H1 (cell line): ENCODE data around the gene CRB2. TPM values are rescaled to one million over a fixed set of nuclear protein-coding genes. Genes with fewer than 3 reads are reported as not detected.

Experiments
- CTCF ChIA-PET: fragments of 300-600 bp; sonication (Branson Sonifier 250); formaldehyde crosslinking; loops from one replicate; lab custom pipeline; 2021; ENCODE audit not compliant: partially characterized antibody; lab: Charles Lee
- POLR2A ChIA-PET: fragments of 300-600 bp; sonication (Branson Sonifier 250); formaldehyde crosslinking; loops from one replicate; lab custom pipeline; 2021; ENCODE audit warnings: inconsistent platforms; ENCODE audit not compliant: partially characterized antibody; lab: Charles Lee
- DNase-seq, 2 experiments: peaks; one replicate each; pipeline versions ENCODE4 v3.0.0 to v3.0.0-alpha.2; 2010 to 2022; ENCODE audit warnings: low spot score in 2 of 2, low read depth in 1 of 2, mixed read lengths in 1 of 2
- FAIRE-seq: peaks from 2 replicates; lab custom pipeline; 2011; peaks lifted over from hg19 to GRCh38; lab: Jason Lieb, UNC
- H2AFZ ChIP-seq: 2 replicates; pipeline ENCODE4 v1.8.1; 2012; ENCODE audit warnings: low read length, inconsistent platforms
- H2AK5ac ChIP-seq: 2 replicates; pipeline ENCODE4 v1.6.1; 2013; ENCODE audit warnings: low read depth, low read length
- H2BK120ac ChIP-seq: replicated peaks from 2 replicates; pipeline ENCODE3; 2013; ENCODE audit warnings: low read depth, low read length, inconsistent platforms
- H2BK12ac ChIP-seq: 2 replicates; pipeline ENCODE4 v1.6.1; 2013; ENCODE audit warnings: low read depth, low read length
- H2BK15ac ChIP-seq: 2 replicates; pipeline ENCODE4 v1.6.1; 2013; ENCODE audit warnings: low read length
- H2BK20ac ChIP-seq: 2 replicates; pipeline ENCODE4 v1.6.1; 2013; ENCODE audit warnings: low read length
- H2BK5ac ChIP-seq: 2 replicates; pipeline ENCODE4 v1.6.1; 2013; ENCODE audit warnings: low read depth, low read length
- H3K14ac ChIP-seq: 2 replicates; pipeline ENCODE4 v1.6.1; 2013; ENCODE audit warnings: inconsistent platforms; ENCODE audit not compliant: insufficient read length
- H3K18ac ChIP-seq: 2 replicates; pipeline ENCODE4 v1.6.1; 2013; ENCODE audit warnings: low read length; ENCODE audit errors: extremely low read depth
- H3K23ac ChIP-seq: 2 replicates; pipeline ENCODE4 v1.6.1; 2013; ENCODE audit warnings: inconsistent platforms; ENCODE audit not compliant: insufficient read length
- H3K23me2 ChIP-seq: 2 replicates; pipeline ENCODE4 v1.6.1; 2013; ENCODE audit warnings: low read depth, low read length
- H3K27ac ChIP-seq: 2 replicates; pipeline ENCODE4 v1.6.1; 2011; ENCODE audit warnings: low read depth, low read length, inconsistent platforms
- H3K27me3 ChIP-seq, 4 experiments: replicated peaks in 1 of 4; 1 replicate in 1 of 4; 2 replicates in 3 of 4; pipeline versions ENCODE4 v1.6.1 to v1.8.1; 2011 to 2013; ENCODE audit warnings: low read length in 3 of 4, mild to moderate bottlenecking in 3 of 4, inconsistent platforms in 2 of 4, mixed read lengths in 2 of 4, moderate library complexity in 1 of 4; ENCODE audit not compliant: control insufficient read depth in 3 of 4, insufficient read depth in 3 of 4; ENCODE audit errors: extremely low read depth in 1 of 4
- H3K36me3 ChIP-seq, 4 experiments: 2 replicates each; pipeline versions ENCODE4 v1.6.1 to v1.8.1; 2011 to 2013; ENCODE audit warnings: mild to moderate bottlenecking in 4 of 4, low read length in 3 of 4, moderate library complexity in 2 of 4, control low read depth in 1 of 4, inconsistent platforms in 1 of 4; ENCODE audit not compliant: insufficient read depth in 4 of 4, control insufficient read depth in 2 of 4
- H3K4ac ChIP-seq: replicated peaks from 2 replicates; pipeline ENCODE3; 2013; ENCODE audit warnings: low read length, low read depth, mixed read lengths, inconsistent platforms; ENCODE audit not compliant: insufficient read length
- H3K4me1 ChIP-seq, 4 experiments: replicated peaks in 1 of 4; 1 replicate in 1 of 4; 2 replicates in 3 of 4; pipeline versions ENCODE4 v1.6.1 to v1.8.1; 2011 to 2013; ENCODE audit warnings: low read length in 3 of 4, inconsistent platforms in 2 of 4, mixed read lengths in 1 of 4; ENCODE audit not compliant: insufficient read depth in 4 of 4, control insufficient read depth in 3 of 4
- H3K4me2 ChIP-seq, 2 experiments: 2 replicates each; pipeline versions ENCODE4 v1.6.1 to v1.8.1; 2011 to 2013; ENCODE audit warnings: low read depth in 2 of 2, low read length in 2 of 2, control low read depth in 1 of 2, inconsistent platforms in 1 of 2, mild to moderate bottlenecking in 1 of 2; ENCODE audit not compliant: insufficient read depth in 1 of 2
- H3K4me3 ChIP-seq, 4 experiments: fragments of 200-600, 300-600 bp in 1 of 4; sonication (generic), shearing (Covaris generic), sonication (Bioruptor Twin) in 1 of 4; 2 replicates each; pipeline versions ENCODE4 v1.5.1 to v1.8.1; 2011 to 2016; ENCODE audit warnings: low read length in 4 of 4, low read depth in 3 of 4, control low read depth in 2 of 4, inconsistent platforms in 2 of 4, mild to moderate bottlenecking in 2 of 4, mixed read lengths in 1 of 4, moderate library complexity in 1 of 4; ENCODE audit not compliant: insufficient read depth in 2 of 4; ENCODE audit errors: extremely low read depth in 1 of 4
- H3K56ac ChIP-seq: replicated peaks from 2 replicates; pipeline ENCODE3; 2013; ENCODE audit warnings: low read depth, mild to moderate bottlenecking, mixed read lengths, low read length, inconsistent platforms; ENCODE audit not compliant: insufficient read length
- H3K79me1 ChIP-seq: 2 replicates; pipeline ENCODE4 v1.6.1; 2013; ENCODE audit warnings: low read depth, low read length, control low read depth
- H3K79me2 ChIP-seq, 2 experiments: 2 replicates each; pipeline versions ENCODE4 v1.6.1 to v1.8.1; 2012 to 2013; ENCODE audit warnings: low read length in 2 of 2, mild to moderate bottlenecking in 2 of 2, inconsistent platforms in 1 of 2; ENCODE audit not compliant: insufficient read depth in 2 of 2, control insufficient read depth in 1 of 2
- H3K9ac ChIP-seq, 4 experiments: replicated peaks in 1 of 4; 1 replicate in 1 of 4; 2 replicates in 3 of 4; pipeline versions ENCODE4 v1.6.1 to v1.8.1; 2011 to 2013; ENCODE audit warnings: low read depth in 3 of 4, low read length in 3 of 4, control low read depth in 2 of 4, mild to moderate bottlenecking in 2 of 4, moderate library complexity in 2 of 4, inconsistent platforms in 1 of 4; ENCODE audit errors: extremely low read depth in 1 of 4
- H3K9me3 ChIP-seq, 2 experiments: 2 replicates each; pipeline versions ENCODE4 v1.6.1 to v1.8.1; 2012 to 2013; ENCODE audit warnings: mild to moderate bottlenecking in 2 of 2, moderate library complexity in 2 of 2, control low read depth in 1 of 2, inconsistent platforms in 1 of 2, low read depth in 1 of 2, low read length in 1 of 2, mixed read lengths in 1 of 2; ENCODE audit not compliant: insufficient read depth in 2 of 2
- H4K20me1 ChIP-seq, 2 experiments: replicated peaks in 1 of 2; 2 replicates each; pipeline versions ENCODE3 to v1.8.1; 2011 to 2013; ENCODE audit warnings: inconsistent platforms in 2 of 2, low read length in 2 of 2, mild to moderate bottlenecking in 1 of 2; ENCODE audit not compliant: insufficient read depth in 2 of 2, control insufficient read depth in 1 of 2
- H4K5ac ChIP-seq: 2 replicates; pipeline ENCODE4 v1.6.1; 2013; ENCODE audit warnings: low read length, low read depth, mixed read lengths, inconsistent platforms; ENCODE audit not compliant: insufficient read length
- H4K8ac ChIP-seq: 2 replicates; pipeline ENCODE4 v1.8.0; 2013; ENCODE audit warnings: mild to moderate bottlenecking, moderate library complexity, low read length, inconsistent platforms; ENCODE audit not compliant: insufficient read depth; ENCODE audit errors: extremely low read depth
- H4K91ac ChIP-seq: replicated peaks from 2 replicates; pipeline ENCODE3; 2013; ENCODE audit warnings: low read length, mixed read lengths, inconsistent platforms; ENCODE audit not compliant: insufficient read length
- ASH2L ChIP-seq: fragments of 200-600, 300-600 bp; sonication (generic); IDR thresholded peaks from one replicate; pipeline ENCODE4 v1.7.1; 2017; ENCODE audit warnings: low read length
- CREB1 ChIP-seq: IDR thresholded peaks from 2 replicates; pipeline ENCODE4 v1.6.1; 2012; ENCODE audit warnings: inconsistent platforms
- EZH2 ChIP-seq: fragments of 200-600 bp; sonication (generic); IDR thresholded peaks from 2 replicates; pipeline ENCODE4 v1.7.1; 2012; ENCODE audit warnings: low read depth, mild to moderate bottlenecking, moderate library complexity, low read length, inconsistent platforms; ENCODE audit not compliant: severe bottlenecking
- HDAC6 ChIP-seq: IDR thresholded peaks from one replicate; pipeline ENCODE4 v1.7.1; 2012; ENCODE audit warnings: low read depth, mild to moderate bottlenecking, inconsistent platforms, low read length, moderate library complexity
- POU5F1 ChIP-seq: IDR thresholded peaks from 2 replicates; pipeline ENCODE4 v1.6.1; 2011; ENCODE audit warnings: low read depth, mild to moderate bottlenecking, low read length, moderate library complexity
- RFX5 ChIP-seq: IDR thresholded peaks from 2 replicates; pipeline ENCODE4 v1.6.1; 2011; ENCODE audit warnings: low read depth, low read length, improper control_type of control experiment, borderline replicate concordance
- SUZ12 ChIP-seq: fragments of 200-600 bp; sonication (generic); IDR thresholded peaks from 2 replicates; pipeline ENCODE4 v1.6.1; 2012; ENCODE audit warnings: mild to moderate bottlenecking, inconsistent platforms, low read length, moderate library complexity, mixed read lengths
- TAF1 ChIP-seq: IDR thresholded peaks from 2 replicates; pipeline ENCODE4 v1.6.1; 2011; ENCODE audit warnings: mild to moderate bottlenecking, low read depth, low read length
- TBP ChIP-seq: IDR thresholded peaks from 2 replicates; pipeline ENCODE4 v1.6.1; 2011; ENCODE audit warnings: low read depth, low read length, improper control_type of control experiment
- WGBS, 2 experiments: shearing (Covaris generic) in 1 of 2; methylation state at CpG; one replicate each; pipeline versions ENCODE4 v1.1.6 to v1.1.7; 2013 to 2015; ENCODE audit warnings: low lambda C conversion rate in 2 of 2, mixed read lengths in 2 of 2, inconsistent platforms in 1 of 2, low coverage in 1 of 2, missing lambda C conversion rate in 1 of 2; ENCODE audit not compliant: insufficient replicate concordance in 2 of 2, insufficient coverage in 1 of 2, insufficient read length in 1 of 2; ENCODE audit errors: extremely low coverage in 1 of 2, missing lambda C conversion rate in 1 of 2; 5-methylcytosine and 5-hydroxymethylcytosine counted together
- polyA plus RNA-seq, 7 experiments: library from polyadenylated mRNA; depleted of rRNA in 3 of 7; stranded (reverse) in 5 of 7; unstranded in 2 of 7; fragments of >200 nt in 5 of 7; fragments of 200-250 nt in 2 of 7; gene quantifications; 1 replicate in 5 of 7; 2 replicates in 1 of 7; 4 replicates in 1 of 7; pipeline versions ENCODE4 v1.2.1 to v1.2.3, GENCODE V29; 2011 to 2013; ENCODE audit warnings: missing spikeins in 2 of 7, mixed read lengths in 2 of 7
- total RNA-seq: library from RNA; stranded (reverse); fragmentation: NEBNext Ultra II Directional; extraction: Animal tissue kit (Norgen Biotek cat#: 25700); gene quantifications from 2 replicates; pipeline ENCODE4 v1.2.1, GENCODE V29; 2021
- TF ChIP-seq, protein P1 (sequence below), 3 experiments: IDR thresholded peaks; 1 replicate in 2 of 3; 2 replicates in 1 of 3; pipeline versions ENCODE4 v1.5.1 to v1.6.1; 2011; ENCODE audit warnings: low read length in 3 of 3, mild to moderate bottlenecking in 3 of 3, inconsistent platforms in 2 of 3, low read depth in 1 of 3, moderate library complexity in 1 of 3; ENCODE audit not compliant: insufficient read depth in 1 of 3; ENCODE audit errors: control extremely low read depth in 1 of 3

CRB2 gene
- total and polyA plus RNA-seq, 2 of the 8 experiments (the other 6 are each of a cell fraction or from before 2014, with no cell fraction given): 4.0 to 8.4 TPM

- Histone ChIP-seq H3K4me3 (no peak overlapping the region), H4K20me1 (peaks cover 0 to 10% of the 10 kb centered on the region in 2 experiments), H3K23me2 (peaks cover 11% of the 10 kb centered on the region), H2BK15ac (no peak overlapping the region; the same call in none of the 2 replicates), H3K4ac (peak overlapping the region; percentile 48), H3K4me2 (no peak overlapping the region), H3K79me2 (no peaks in the 10 kb centered on the region), H3K14ac (no peak overlapping the region), H3K9me3 (no peaks in the 10 kb centered on the region), H3K56ac (peak overlapping the region; percentile 99), H3K9ac (no peak overlapping the region), H4K91ac (peak overlapping the region; percentile 88), H3K23ac (no peak overlapping the region), H2BK120ac (no peak overlapping the region), H3K27me3 (no peaks in the 10 kb centered on the region), H3K79me1 (no peaks in the 10 kb centered on the region), H2BK5ac (peak overlapping the region; percentile 42), H3K4me1 (peaks cover 0 to 11% (median 0%) of the 10 kb centered on the region in 4 experiments; a peak in 2 of 7 replicates), H4K5ac (no peak overlapping the region), H2BK12ac (0 out of 2 replicates have a peak overlapping the region, but pooled peaks have one; percentile 86), H4K8ac (no peak overlapping the region; the same call in 1 of the 2 replicates), H2AK5ac (peak overlapping the region; percentile 88; the same call in 1 of the 2 replicates), H3K36me3 (no peaks in the 10 kb centered on the region), H3K27ac (no peak overlapping the region), H2BK20ac (peak overlapping the region; percentile 44), H3K18ac (no peak overlapping the region), H2AFZ (no peak overlapping the region)
- WGBS, 2 experiments: 76 to 100% methylated on average over 2 to 12 of the region's 12 CpGs
- POLR2A ChIA-PET: no interaction called here
- FAIRE-seq: peak; percentile 63
- DNase-seq: no peak
- CTCF ChIA-PET: interaction anchor here (0.9 to 22.0 kb wide), 6 partner anchors 41 to 265 kb away, joined by 3 to 668 read pairs (median 18); no protein-coding TSS in a partner anchor
- TF ChIP-seq, protein P1, sequence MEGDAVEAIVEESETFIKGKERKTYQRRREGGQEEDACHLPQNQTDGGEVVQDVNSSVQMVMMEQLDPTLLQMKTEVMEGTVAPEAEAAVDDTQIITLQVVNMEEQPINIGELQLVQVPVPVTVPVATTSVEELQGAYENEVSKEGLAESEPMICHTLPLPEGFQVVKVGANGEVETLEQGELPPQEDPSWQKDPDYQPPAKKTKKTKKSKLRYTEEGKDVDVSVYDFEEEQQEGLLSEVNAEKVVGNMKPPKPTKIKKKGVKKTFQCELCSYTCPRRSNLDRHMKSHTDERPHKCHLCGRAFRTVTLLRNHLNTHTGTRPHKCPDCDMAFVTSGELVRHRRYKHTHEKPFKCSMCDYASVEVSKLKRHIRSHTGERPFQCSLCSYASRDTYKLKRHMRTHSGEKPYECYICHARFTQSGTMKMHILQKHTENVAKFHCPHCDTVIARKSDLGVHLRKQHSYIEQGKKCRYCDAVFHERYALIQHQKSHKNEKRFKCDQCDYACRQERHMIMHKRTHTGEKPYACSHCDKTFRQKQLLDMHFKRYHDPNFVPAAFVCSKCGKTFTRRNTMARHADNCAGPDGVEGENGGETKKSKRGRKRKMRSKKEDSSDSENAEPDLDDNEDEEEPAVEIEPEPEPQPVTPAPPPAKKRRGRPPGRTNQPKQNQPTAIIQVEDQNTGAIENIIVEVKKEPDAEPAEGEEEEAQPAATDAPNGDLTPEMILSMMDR (IDR thresholded peaks at IDR 0.05; ENCODE audit: control extremely low read depth in 1 of 3, insufficient read depth in 1 of 3, low read depth in 1 of 3, low read length in 3 of 3): no peak
- TF ChIP-seq TAF1 (no peak), POU5F1 (no peak), HDAC6 (no peak), CREB1 (no peak), RFX5 (no peak), ASH2L (no peak), SUZ12 (no peak), TBP (no peak), EZH2 (no peak)
These were observed 8.5 kb upstream of the CRB2 start for GRCh38 chr9:123347289-123348060.
